AG09309 (cell line): ENCODE data around the gene SUFU.
"Not testable (repeated sequence)": the region's sequence is repeated elsewhere in the genome, so short reads cannot be mapped to it uniquely, and the experiment has no call there.

ENCODE experiments used
- DNase-seq: peaks from one replicate; pipeline ENCODE4 v3.0.0-alpha.2; 2010; ENCODE audit warnings: low read depth
- H3K4me3 ChIP-seq: 2 replicates; pipeline ENCODE4 v1.5.1; 2011; ENCODE audit warnings: mild to moderate bottlenecking, low read depth, low read length, moderate library complexity; ENCODE audit not compliant: control insufficient read depth
- TF ChIP-seq, protein P1 (sequence below): IDR thresholded peaks from 2 replicates; pipeline ENCODE4 v1.5.1; 2011; ENCODE audit warnings: mild to moderate bottlenecking, low read depth, low read length, inconsistent platforms; ENCODE audit not compliant: insufficient read depth, control insufficient read depth; ENCODE audit errors: missing control alignments

The SUFU gene

DNA sequence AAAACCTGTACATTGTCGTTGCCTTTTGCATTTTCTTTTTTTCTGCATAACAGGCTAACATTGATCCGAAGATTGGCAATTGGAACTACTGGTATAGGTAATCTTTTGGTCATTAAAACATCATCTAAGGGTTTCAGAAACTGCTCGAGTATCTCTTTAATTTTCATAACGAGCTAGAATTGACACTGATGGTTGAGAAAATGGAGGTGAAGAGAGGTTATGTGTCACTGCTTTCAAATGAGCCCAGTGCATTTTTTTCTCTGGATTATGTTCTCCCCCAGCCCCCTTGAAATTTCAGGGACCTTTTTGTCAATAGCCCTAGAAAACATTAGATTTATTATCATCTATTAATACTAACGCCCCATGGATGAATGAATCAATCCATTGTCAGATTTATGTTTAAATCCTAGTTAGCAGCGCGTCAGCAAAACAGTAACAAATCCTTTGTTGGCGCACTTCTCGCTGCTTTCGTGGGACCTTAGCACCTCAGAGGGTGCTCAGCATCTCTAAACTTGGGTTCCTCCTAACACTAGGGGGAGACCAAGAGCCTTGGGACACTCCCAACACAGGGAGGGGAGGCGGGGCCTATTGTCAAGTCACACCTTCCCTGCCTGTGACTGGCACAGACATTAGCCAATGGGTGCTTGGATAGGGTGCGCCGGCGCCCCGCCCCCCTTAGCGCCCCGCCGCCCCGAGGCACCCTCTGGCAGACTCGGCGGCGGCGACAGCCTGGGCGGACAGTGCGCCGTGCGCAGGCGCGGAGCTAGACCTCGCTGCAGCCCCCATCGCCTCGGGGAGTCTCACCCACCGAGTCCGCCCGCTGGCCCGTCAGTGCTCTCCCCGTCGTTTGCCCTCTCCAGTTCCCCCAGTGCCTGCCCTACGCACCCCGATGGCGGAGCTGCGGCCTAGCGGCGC, at the start of gene SUFU:
Gene SUFU (plus strand): TSS at position 709 of the 915 bp plus-strand sequence. CDS start 181 bp downstream, at position 890.
- peak; percentile 96 for DNase-seq
- H3K4me3 ChIP-seq = peak within 1 kb of the TSS; percentile 91
- TF ChIP-seq, protein P1, sequence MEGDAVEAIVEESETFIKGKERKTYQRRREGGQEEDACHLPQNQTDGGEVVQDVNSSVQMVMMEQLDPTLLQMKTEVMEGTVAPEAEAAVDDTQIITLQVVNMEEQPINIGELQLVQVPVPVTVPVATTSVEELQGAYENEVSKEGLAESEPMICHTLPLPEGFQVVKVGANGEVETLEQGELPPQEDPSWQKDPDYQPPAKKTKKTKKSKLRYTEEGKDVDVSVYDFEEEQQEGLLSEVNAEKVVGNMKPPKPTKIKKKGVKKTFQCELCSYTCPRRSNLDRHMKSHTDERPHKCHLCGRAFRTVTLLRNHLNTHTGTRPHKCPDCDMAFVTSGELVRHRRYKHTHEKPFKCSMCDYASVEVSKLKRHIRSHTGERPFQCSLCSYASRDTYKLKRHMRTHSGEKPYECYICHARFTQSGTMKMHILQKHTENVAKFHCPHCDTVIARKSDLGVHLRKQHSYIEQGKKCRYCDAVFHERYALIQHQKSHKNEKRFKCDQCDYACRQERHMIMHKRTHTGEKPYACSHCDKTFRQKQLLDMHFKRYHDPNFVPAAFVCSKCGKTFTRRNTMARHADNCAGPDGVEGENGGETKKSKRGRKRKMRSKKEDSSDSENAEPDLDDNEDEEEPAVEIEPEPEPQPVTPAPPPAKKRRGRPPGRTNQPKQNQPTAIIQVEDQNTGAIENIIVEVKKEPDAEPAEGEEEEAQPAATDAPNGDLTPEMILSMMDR = peak; percentile 90

DNA sequence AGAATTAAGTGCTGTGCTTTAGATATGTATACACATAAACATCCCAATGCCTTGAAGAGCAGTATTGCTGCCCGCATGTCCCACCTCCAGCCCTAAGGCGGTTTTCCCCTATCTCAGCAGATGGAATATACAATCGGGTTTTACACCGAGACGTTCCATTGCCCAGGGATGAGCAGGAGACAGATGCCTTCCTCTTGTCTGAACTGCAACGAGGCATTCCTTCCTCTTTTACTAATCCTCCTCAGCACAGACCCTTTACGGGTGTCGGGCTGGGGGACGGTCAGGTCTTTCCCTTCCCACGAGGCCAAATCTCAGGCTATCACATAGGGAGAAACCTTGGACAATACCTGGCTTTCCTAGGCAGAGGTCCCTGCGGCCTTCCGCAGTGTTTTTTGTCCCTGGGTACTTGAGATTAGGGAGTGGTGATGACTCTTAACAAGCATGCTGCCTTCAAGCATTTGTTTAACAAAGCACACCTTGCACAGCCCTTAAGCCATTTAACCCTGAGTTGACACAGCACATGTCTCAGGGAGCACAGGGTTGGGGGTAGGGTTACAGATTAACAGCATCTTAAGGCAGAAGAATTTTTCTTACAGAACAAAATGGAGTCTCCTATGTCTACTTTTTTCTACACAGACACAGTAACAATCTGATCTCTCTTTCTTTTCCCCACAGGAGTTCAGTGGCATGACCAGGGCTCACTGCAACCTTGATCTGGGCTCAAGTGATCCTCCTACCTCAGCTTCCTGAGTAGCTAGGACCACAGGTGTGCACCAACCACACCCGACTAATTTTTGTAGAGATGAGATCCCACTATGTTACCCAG, 48.9 kb upstream of the SUFU start:
- H3K4me3 ChIP-seq, DNase-seq: not testable (repeated sequence)

DNA sequence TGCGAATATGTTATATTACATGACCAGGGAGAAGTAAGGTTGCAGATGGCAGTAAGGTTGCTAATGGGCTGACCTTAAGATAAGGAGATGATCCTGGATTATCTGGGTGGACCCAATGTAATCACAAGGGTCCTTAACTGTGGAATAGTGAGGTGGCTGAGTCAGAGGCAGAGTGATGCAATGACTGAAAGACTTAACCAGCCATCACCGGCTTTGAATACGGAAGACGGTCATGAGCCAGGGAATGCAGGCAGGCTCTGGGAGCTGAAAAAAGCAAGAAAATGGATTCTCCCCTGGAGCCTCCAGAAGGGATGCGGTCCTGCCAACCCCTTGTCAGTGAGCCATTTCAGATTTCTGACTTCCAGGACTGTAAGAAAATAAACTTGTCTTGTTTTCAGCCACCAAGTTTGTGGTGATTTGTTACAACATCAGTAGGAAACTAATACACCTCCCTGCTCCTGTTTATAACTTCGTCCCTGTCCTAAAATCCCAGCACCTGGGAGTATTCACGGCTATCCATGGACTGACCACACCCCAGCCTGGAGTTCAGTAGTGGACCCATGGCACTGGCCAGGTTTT, 47.8 kb upstream of the SUFU start:
- peak; percentile 66 for DNase-seq
- no peak overlapping the region for H3K4me3 ChIP-seq
- TF ChIP-seq, protein P1 = no peak

DNA sequence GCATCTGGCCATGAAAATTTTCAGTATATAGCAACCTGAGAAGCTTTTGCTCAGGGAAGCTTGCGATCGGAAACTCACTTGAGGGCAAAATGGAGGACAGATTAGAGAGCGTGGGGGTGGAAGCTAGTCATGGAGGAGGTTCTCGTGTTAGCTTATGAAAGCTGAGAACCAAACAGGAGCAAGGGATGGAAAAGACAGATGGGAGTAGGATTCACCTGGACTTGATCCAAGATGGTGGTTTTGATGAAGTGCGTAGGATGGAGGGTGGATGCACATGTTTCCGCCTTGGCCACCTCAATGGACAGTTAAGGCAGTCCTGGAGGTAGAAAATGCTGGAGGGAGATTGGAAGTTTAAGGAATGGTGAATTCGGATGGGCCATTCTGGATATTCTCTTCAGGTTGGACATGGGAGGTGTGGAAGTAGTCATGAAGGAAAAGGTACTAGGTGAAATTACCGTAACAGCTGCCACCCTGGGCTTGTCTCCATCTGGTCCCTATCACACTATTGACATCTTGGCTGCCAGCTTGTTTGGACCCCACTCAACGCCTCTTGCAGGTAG, 46.1 kb upstream of the SUFU start:
- no peak for DNase-seq
- no peak overlapping the region for H3K4me3 ChIP-seq
- TF ChIP-seq, protein P1 = no peak

DNA sequence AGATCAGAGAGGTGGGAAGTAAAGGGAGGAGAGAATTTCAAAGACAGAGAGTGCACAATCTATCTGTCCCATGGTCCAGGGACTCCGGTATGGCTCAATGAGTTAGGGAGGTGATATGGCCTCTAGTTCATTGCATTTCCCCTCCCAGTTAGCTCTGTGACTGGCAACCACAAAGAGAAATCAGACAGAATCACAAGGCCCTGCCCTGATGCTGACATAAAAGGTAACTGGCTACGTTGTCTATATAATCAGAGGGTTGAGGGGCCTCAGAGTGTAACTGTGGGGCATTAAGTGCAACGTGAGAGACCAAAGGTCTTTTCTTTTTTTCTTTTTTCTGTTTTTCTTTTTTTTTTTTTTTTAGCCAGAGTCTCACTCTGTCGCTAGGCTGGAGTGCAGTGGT, 45.1 kb upstream of the SUFU start:
- TF ChIP-seq, protein P1 = no peak
- DNase-seq = no peak
- no peak overlapping the region for H3K4me3 ChIP-seq

DNA sequence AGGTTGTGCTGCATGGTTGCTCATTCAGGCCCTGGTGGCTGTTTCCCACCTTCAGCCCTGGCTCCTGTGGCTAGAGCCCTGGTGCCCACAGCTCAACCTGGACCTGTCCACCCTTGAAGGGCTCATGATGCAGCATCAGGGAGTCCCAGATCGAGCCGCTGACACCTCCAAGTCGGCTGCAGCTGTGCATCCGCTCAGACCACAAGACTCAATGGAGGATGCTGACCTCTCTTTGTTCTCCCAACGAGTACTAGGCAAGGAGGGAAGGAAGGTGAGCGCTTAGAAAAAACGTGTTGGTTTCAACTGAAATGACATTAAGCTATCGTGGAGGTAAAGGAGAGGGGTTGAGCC, 43.0 kb upstream of the SUFU start:
- no peak for DNase-seq
- H3K4me3 ChIP-seq = no peak overlapping the region; the same call in 1 of the 2 replicates
- TF ChIP-seq, protein P1 = no peak
